Fibroblast of pulmonary artery (primary cell): ENCODE data around the gene CBL.

ENCODE experiments used
- DNase-seq: peaks from one replicate; pipeline ENCODE4 v3.0.0-alpha.2; 2010; ENCODE audit warnings: low read depth
- H3K4me3 ChIP-seq: replicated peaks from 2 replicates; pipeline ENCODE4 v1.5.1; 2011; ENCODE audit warnings: low read depth, mild to moderate bottlenecking, control low read depth, low read length, moderate library complexity
- CTCF ChIP-seq: IDR thresholded peaks from 2 replicates; pipeline ENCODE4 v1.5.1; 2011; ENCODE audit warnings: mild to moderate bottlenecking, control low read depth, low read length, inconsistent platforms; ENCODE audit errors: missing control alignments

The CBL gene

GRCh38 chr11:119229741-119230140 is 23.6 kb downstream of the CBL start:
- TF ChIP-seq CTCF = no peak
- no peak for DNase-seq
- H3K4me3 ChIP-seq = no peak overlapping the region

DNA sequence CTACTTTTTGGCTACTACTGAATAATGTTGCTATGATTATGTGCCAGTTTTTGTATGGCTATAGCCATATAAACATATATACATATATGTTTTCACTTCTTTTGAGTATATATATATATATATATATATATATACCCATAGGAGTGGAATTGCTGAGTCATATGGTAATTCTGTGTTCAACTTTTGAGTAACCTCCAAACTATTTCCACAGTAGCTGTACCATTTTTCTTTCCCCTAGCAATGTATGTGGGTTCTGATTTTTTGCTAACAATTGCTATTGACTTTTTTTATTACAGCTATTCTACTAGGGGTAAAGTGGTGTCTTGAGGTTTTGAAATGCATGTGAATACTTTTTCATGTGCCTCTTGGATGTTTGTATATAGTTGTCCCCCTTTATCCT is 30.4 kb downstream of the CBL start:
- peak; percentile 35 for DNase-seq
- TF ChIP-seq CTCF = no peak
- no peak overlapping the region for H3K4me3 ChIP-seq

GRCh38 chr11:119236891-119237290 is 30.8 kb downstream of the CBL start:
- DNase-seq = peak; percentile 14
- TF ChIP-seq CTCF = no peak
- no peak overlapping the region for H3K4me3 ChIP-seq

DNA sequence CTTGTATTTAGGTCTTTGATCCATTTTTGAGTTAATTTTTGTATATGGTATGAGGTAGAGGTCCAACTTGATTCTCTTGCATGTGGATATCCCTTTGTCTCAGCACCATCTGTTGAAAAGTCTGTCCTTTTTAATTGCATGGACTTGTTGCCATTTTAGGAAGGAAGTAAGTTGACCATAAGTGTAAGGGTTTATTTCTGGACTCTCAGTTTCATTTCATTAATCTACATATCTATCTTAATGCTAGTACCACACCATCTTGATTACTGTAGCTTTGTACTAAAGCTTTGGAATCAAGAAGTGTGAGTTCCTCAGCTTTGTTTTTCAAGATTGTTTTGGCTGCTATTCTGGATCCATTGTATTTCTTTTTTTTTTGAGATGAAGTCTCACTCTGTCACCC is 31.4 kb downstream of the CBL start:
- TF ChIP-seq CTCF = no peak

GRCh38 chr11:119248750-119249670 is 42.9 kb downstream of the CBL start:
- H3K4me3 ChIP-seq = no peak overlapping the region
- no peak for DNase-seq
- TF ChIP-seq CTCF = no peak

More for the DNA sequence above, 31.4 kb downstream of the CBL start:
- H3K4me3 ChIP-seq = no peak overlapping the region
- DNase-seq = no peak

- no peak overlapping the region for H3K4me3 ChIP-seq
- DNase-seq = no peak
- TF ChIP-seq CTCF = no peak
Measured at GRCh38 chr11:119249671-119250010, 43.5 kb downstream of the CBL start.

DNA sequence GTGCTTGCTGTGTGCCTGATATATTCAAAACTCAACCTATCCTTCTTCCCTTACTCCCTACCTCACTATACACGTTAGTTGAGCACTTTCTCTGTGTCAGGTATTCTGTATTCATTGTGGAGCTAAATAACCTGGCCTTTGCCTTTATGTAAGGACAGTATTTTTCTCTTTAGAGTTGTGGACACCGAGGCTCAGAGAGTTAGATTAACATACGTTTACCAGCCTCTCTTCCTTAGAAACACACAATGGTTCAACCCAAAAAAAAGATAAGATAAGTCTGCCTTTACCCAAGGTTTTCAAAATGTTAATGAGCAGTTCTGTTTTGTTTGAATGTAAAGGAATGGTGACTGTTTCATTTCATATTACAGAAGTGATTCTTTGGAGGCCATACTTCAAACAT is 45.0 kb downstream of the CBL start:
- TF ChIP-seq CTCF = no peak
- no peak for DNase-seq
- H3K4me3 ChIP-seq = no peak overlapping the region
